ENCODE measurements around the gene GALNT16. TPM values are rescaled to one million over a fixed set of nuclear protein-coding genes. Genes with fewer than 3 reads are reported as not detected.

Gene GALNT16
- total RNA-seq, 1 experiment from 2014 or later: 0.33 TPM

DNA sequence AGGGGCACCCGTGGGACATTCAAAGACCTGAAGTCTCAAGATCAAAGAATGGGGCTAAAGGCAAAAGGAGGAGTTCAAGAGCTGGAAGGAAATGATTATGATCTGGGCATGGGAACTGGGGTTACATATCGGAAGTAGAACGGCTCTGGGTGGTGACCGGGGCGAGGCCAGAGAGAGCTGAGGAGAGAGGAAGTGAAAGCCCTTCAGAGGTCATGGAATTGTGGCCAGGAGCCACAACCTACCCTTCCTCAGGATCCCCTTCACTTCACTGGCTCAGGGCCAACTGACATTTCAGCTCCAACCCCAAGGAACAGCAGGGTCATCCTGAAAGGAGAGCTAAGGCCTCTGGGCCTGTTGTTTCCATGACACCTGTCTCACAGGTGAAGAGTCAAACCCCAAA is 57.8 kb downstream of the GALNT16 start:
- H3K27me3 ChIP-seq (ENCODE audit: low read length): no peaks in the 10 kb centered on the region
- no peaks in the 10 kb centered on the region for H4K20me1 ChIP-seq (ENCODE audit: low read length)
- peak overlapping the region; percentile 52 for H3K27ac ChIP-seq (ENCODE audit: low read length)
- POLR2A ChIA-PET (ENCODE audit: unreplicated experiment): no interaction called here
- TF ChIP-seq EZH2phosphoT487 (IDR thresholded peaks at IDR 0.05; ENCODE audit: borderline replicate concordance, low read length) (no peak), EZH2 (IDR thresholded peaks at IDR 0.05; ENCODE audit: low read length, unreplicated experiment) (no peak)
- TF ChIP-seq, protein P1, sequence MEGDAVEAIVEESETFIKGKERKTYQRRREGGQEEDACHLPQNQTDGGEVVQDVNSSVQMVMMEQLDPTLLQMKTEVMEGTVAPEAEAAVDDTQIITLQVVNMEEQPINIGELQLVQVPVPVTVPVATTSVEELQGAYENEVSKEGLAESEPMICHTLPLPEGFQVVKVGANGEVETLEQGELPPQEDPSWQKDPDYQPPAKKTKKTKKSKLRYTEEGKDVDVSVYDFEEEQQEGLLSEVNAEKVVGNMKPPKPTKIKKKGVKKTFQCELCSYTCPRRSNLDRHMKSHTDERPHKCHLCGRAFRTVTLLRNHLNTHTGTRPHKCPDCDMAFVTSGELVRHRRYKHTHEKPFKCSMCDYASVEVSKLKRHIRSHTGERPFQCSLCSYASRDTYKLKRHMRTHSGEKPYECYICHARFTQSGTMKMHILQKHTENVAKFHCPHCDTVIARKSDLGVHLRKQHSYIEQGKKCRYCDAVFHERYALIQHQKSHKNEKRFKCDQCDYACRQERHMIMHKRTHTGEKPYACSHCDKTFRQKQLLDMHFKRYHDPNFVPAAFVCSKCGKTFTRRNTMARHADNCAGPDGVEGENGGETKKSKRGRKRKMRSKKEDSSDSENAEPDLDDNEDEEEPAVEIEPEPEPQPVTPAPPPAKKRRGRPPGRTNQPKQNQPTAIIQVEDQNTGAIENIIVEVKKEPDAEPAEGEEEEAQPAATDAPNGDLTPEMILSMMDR (conservative IDR thresholded peaks at IDR 0.05; ENCODE audit: low read depth, low read length): no peak
- no peaks in the 10 kb centered on the region for H3K79me2 ChIP-seq (ENCODE audit: low read length)
- no peaks in the 10 kb centered on the region for H3K9me3 ChIP-seq (ENCODE audit: low read length)
- H3F3A ChIP-seq (ENCODE audit: low read length, unreplicated experiment): no peaks in the 10 kb centered on the region
- no peak overlapping the region for H3K9ac ChIP-seq (ENCODE audit: low read length)
- H3K36me3 ChIP-seq (ENCODE audit: low read depth, low read length): no peaks in the 10 kb centered on the region
- peak overlapping the region; percentile 46 for H3K4me2 ChIP-seq (ENCODE audit: low read length)
- no TSS peak for BruUV-seq (replicated peaks)
- H3K4me3 ChIP-seq (ENCODE audit: low read length): no peak overlapping the region
- intact Hi-C loops (cut with micrococcal nuclease): no loop called here
- no peak for ATAC-seq
- H3K9me2 ChIP-seq (replicated peaks; ENCODE audit: low read length): no peaks in the 10 kb centered on the region
- no peak for DNase-seq
- CTCF ChIA-PET: interaction anchor here (2.3 kb wide), 1 partner anchor 30 kb away, joined by 9 read pairs; no protein-coding TSS in a partner anchor
- peaks cover 44% of the 10 kb centered on the region for H3K4me1 ChIP-seq (ENCODE audit: insufficient read depth, low read length)
- no peak overlapping the region for H2AFZ ChIP-seq (ENCODE audit: low read length)

DNA sequence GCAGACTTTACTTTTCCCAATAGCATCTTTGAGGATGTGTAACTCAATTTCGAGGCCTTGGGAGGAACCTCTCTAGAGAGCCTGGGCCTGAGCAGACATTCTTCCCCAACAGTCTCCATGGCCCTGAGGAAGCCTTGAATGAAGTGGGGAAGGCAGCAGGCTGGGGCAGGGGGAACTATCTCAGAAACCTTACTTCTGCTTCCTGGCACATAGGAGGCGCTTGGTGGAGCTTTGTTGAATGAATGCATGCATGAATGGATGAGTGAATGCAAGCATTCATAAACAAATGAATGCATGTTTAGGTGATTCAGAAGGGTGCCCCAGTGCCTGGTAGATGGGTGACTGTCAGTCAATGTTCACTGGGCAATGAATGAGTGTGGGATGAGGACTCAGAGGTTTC is 58.3 kb downstream of the GALNT16 start:
- TF ChIP-seq, protein P1 (conservative IDR thresholded peaks at IDR 0.05; ENCODE audit: low read depth, low read length): no peak
- TF ChIP-seq EZH2 (IDR thresholded peaks at IDR 0.05; ENCODE audit: low read length, unreplicated experiment): no peak
- TF ChIP-seq EZH2phosphoT487 (IDR thresholded peaks at IDR 0.05; ENCODE audit: borderline replicate concordance, low read length): no peak
- ATAC-seq: no peak

DNA sequence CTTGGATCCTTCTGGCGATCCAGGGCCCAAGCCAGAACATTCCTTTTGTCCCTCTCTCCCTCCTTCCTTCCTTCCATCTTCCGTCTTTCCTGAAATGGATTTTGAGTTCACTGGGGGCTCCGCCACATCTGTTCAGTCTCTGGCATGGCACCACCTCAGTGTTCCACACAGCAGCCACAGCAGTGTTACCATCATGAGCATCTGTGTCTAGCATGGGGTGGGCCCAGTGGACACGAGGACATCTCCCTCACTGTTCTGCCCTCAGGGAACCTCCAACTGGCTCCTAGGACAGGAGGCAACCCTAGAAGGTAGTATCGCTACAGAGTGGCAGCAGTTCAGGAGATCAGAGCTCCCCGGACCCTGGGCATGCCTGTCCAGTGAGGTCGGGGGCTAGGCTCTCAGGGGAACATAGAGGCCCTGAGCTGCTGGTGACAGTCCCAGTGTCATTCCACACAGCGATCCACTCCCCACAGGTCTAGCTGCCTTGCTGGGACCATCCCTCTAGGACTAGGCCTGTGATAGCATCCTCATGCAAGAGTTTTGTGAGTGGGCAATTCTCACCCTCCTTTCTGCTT is 59.0 kb downstream of the GALNT16 start:
- no TSS peak for BruUV-seq (replicated peaks)
- no peak for ATAC-seq
- intact Hi-C loops (cut with micrococcal nuclease): no loop called here
- Histone ChIP-seq H3K9me2 (replicated peaks; ENCODE audit: low read length) (no peaks in the 10 kb centered on the region), H3K79me2 (ENCODE audit: low read length) (no peaks in the 10 kb centered on the region), H3K9ac (ENCODE audit: low read length) (no peak overlapping the region), H3F3A (ENCODE audit: low read length, unreplicated experiment) (no peaks in the 10 kb centered on the region), H3K27ac (ENCODE audit: low read length) (no peak overlapping the region), H3K4me2 (ENCODE audit: low read length) (no peak overlapping the region), H2AFZ (ENCODE audit: low read length) (no peak overlapping the region), H3K36me3 (ENCODE audit: low read depth, low read length) (no peaks in the 10 kb centered on the region), H3K9me3 (ENCODE audit: low read length) (no peaks in the 10 kb centered on the region), H4K20me1 (ENCODE audit: low read length) (no peaks in the 10 kb centered on the region), H3K4me3 (ENCODE audit: low read length) (no peak overlapping the region), H3K27me3 (ENCODE audit: low read length) (no peaks in the 10 kb centered on the region), H3K4me1 (ENCODE audit: insufficient read depth, low read length) (peaks cover 44% of the 10 kb centered on the region)
- no peak for TF ChIP-seq EZH2phosphoT487 (IDR thresholded peaks at IDR 0.05; ENCODE audit: borderline replicate concordance, low read length)
- TF ChIP-seq, protein P1 (conservative IDR thresholded peaks at IDR 0.05; ENCODE audit: low read depth, low read length): no peak
- TF ChIP-seq EZH2 (IDR thresholded peaks at IDR 0.05; ENCODE audit: low read length, unreplicated experiment): no peak
- ChIA-PET CTCF (no interaction called here), POLR2A (ENCODE audit: unreplicated experiment) (no interaction called here)
- no peak for DNase-seq

More for the DNA sequence above, 58.3 kb downstream of the GALNT16 start:
- Histone ChIP-seq H3K36me3 (ENCODE audit: low read depth, low read length) (no peaks in the 10 kb centered on the region), H3K9ac (ENCODE audit: low read length) (no peak overlapping the region), H3K9me3 (ENCODE audit: low read length) (no peaks in the 10 kb centered on the region), H3F3A (ENCODE audit: low read length, unreplicated experiment) (no peaks in the 10 kb centered on the region), H4K20me1 (ENCODE audit: low read length) (no peaks in the 10 kb centered on the region), H3K4me1 (ENCODE audit: insufficient read depth, low read length) (peaks cover 44% of the 10 kb centered on the region), H3K4me3 (ENCODE audit: low read length) (no peak overlapping the region), H3K4me2 (ENCODE audit: low read length) (peak overlapping the region; percentile 46), H3K27ac (ENCODE audit: low read length) (peak overlapping the region; percentile 52), H3K79me2 (ENCODE audit: low read length) (no peaks in the 10 kb centered on the region), H3K9me2 (replicated peaks; ENCODE audit: low read length) (no peaks in the 10 kb centered on the region), H3K27me3 (ENCODE audit: low read length) (no peaks in the 10 kb centered on the region), H2AFZ (ENCODE audit: low read length) (no peak overlapping the region)
- CTCF ChIA-PET: interaction anchor here (2.3 kb wide), 1 partner anchor 30 kb away, joined by 9 read pairs; no protein-coding TSS in a partner anchor
- no TSS peak for BruUV-seq (replicated peaks)
- DNase-seq: no peak
- intact Hi-C loops (cut with micrococcal nuclease): no loop called here
- POLR2A ChIA-PET (ENCODE audit: unreplicated experiment): no interaction called here

All from PC-3 (cell line).